ENCODE measurements around the gene SYNPR. TPM values are rescaled to one million over a fixed set of nuclear protein-coding genes. Genes with fewer than 3 reads are reported as not detected.

SYNPR gene
- total RNA-seq, 1 donor from 2014 or later, result 13.2 TPM

DNA sequence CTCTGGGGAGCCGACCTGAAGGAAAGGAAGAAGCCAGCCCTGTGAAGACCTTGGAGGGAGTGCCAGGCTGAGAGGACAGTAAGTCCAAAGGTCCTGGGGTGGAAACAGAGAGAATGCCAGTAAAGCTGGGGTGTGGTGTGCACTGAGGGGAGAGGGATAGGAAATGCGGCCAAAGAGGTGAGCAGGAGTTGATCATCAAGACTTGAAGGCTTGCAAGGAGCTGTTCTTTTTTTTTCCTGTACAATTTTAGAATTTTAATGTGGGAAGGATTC is 73.8 kb downstream of the SYNPR start:
- peaks cover 4% of the 10 kb centered on the region for H3K4me1 Mint-ChIP-seq (ENCODE audit: low read depth)
- DNase-seq (ENCODE audit: low spot score, unreplicated experiment), result no peak
- H3K4me3 Mint-ChIP-seq (ENCODE audit: low read depth), result no peak overlapping the region
- H3K36me3 Mint-ChIP-seq (ENCODE audit: insufficient read depth), result no peaks in the 10 kb centered on the region
- H3K27ac Mint-ChIP-seq, result no peak overlapping the region
- H3K27me3 Mint-ChIP-seq, result peaks cover 8% of the 10 kb centered on the region
- H3K9me3 Mint-ChIP-seq (ENCODE audit: low read depth), result no peaks in the 10 kb centered on the region
- TF ChIP-seq, protein P1, sequence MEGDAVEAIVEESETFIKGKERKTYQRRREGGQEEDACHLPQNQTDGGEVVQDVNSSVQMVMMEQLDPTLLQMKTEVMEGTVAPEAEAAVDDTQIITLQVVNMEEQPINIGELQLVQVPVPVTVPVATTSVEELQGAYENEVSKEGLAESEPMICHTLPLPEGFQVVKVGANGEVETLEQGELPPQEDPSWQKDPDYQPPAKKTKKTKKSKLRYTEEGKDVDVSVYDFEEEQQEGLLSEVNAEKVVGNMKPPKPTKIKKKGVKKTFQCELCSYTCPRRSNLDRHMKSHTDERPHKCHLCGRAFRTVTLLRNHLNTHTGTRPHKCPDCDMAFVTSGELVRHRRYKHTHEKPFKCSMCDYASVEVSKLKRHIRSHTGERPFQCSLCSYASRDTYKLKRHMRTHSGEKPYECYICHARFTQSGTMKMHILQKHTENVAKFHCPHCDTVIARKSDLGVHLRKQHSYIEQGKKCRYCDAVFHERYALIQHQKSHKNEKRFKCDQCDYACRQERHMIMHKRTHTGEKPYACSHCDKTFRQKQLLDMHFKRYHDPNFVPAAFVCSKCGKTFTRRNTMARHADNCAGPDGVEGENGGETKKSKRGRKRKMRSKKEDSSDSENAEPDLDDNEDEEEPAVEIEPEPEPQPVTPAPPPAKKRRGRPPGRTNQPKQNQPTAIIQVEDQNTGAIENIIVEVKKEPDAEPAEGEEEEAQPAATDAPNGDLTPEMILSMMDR (IDR thresholded peaks at IDR 0.05; ENCODE audit: unreplicated experiment), result no peak

- TF ChIP-seq, protein P1 (IDR thresholded peaks at IDR 0.05; ENCODE audit: unreplicated experiment), result no peak
- H3K4me1 Mint-ChIP-seq (ENCODE audit: low read depth), result peaks cover 4% of the 10 kb centered on the region
- H3K9me3 Mint-ChIP-seq (ENCODE audit: low read depth), result no peaks in the 10 kb centered on the region
- H3K4me3 Mint-ChIP-seq (ENCODE audit: low read depth), result no peak overlapping the region
- H3K27me3 Mint-ChIP-seq, result peaks cover 8% of the 10 kb centered on the region
- no peaks in the 10 kb centered on the region for H3K36me3 Mint-ChIP-seq (ENCODE audit: insufficient read depth)
- no peak for DNase-seq (ENCODE audit: low spot score, unreplicated experiment)
- no peak overlapping the region for H3K27ac Mint-ChIP-seq
Measured at GRCh38 chr3:63353383-63353782, 75.3 kb downstream of the SYNPR start.

- TF ChIP-seq, protein P1 (IDR thresholded peaks at IDR 0.05; ENCODE audit: unreplicated experiment), result no peak
- Mint-ChIP-seq H3K36me3 (ENCODE audit: insufficient read depth) (no peaks in the 10 kb centered on the region), H3K4me1 (ENCODE audit: low read depth) (peaks cover 4% of the 10 kb centered on the region), H3K27me3 (peaks cover 4% of the 10 kb centered on the region), H3K4me3 (ENCODE audit: low read depth) (no peak overlapping the region), H3K9me3 (ENCODE audit: low read depth) (no peaks in the 10 kb centered on the region), H3K27ac (no peak overlapping the region)
- DNase-seq (ENCODE audit: low spot score, unreplicated experiment), result no peak
Measured at GRCh38 chr3:63354160-63354559, 76.1 kb downstream of the SYNPR start.

GRCh38 chr3:63355809-63356208 is 77.7 kb downstream of the SYNPR start:
- no peak for DNase-seq (ENCODE audit: low spot score, unreplicated experiment)
- TF ChIP-seq, protein P1 (IDR thresholded peaks at IDR 0.05; ENCODE audit: unreplicated experiment), result no peak
- H3K4me3 Mint-ChIP-seq (ENCODE audit: low read depth), result no peak overlapping the region
- no peaks in the 10 kb centered on the region for H3K36me3 Mint-ChIP-seq (ENCODE audit: insufficient read depth)
- H3K27ac Mint-ChIP-seq, result no peak overlapping the region
- H3K4me1 Mint-ChIP-seq (ENCODE audit: low read depth), result peaks cover 4% of the 10 kb centered on the region
- H3K27me3 Mint-ChIP-seq, result peaks cover 4% of the 10 kb centered on the region
- H3K9me3 Mint-ChIP-seq (ENCODE audit: low read depth), result no peaks in the 10 kb centered on the region

DNA sequence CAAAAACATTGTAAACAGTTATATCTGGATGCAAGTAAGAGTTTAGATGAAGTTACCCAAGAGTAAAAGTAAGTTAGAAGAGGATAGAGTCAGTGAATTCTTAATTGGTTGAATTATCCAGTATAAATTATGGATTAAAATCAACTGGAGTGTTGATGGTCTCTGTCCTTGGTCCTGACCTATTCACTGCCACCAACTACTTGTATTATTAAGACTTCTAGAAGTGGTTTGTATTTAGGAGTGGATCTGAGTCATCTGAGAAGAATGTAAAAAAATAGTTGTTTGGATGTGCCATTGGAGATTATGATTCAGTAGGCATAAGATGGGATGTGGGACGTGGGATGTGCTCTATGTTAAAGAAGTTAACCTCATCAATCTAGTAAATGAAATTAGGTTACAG is 86.4 kb downstream of the SYNPR start:
- H3K27me3 Mint-ChIP-seq, result no peaks in the 10 kb centered on the region
- no peaks in the 10 kb centered on the region for H3K9me3 Mint-ChIP-seq (ENCODE audit: low read depth)
- H3K36me3 Mint-ChIP-seq (ENCODE audit: insufficient read depth), result no peaks in the 10 kb centered on the region
- TF ChIP-seq, protein P1 (IDR thresholded peaks at IDR 0.05; ENCODE audit: unreplicated experiment), result no peak
- H3K4me3 Mint-ChIP-seq (ENCODE audit: low read depth), result no peak overlapping the region
- H3K4me1 Mint-ChIP-seq (ENCODE audit: low read depth), result peaks cover 6% of the 10 kb centered on the region
- no peak overlapping the region for H3K27ac Mint-ChIP-seq
- DNase-seq (ENCODE audit: low spot score, unreplicated experiment), result no peak
